ENCODE measurements around the gene EREG. TPM values are rescaled to one million over a fixed set of nuclear protein-coding genes. Genes with fewer than 3 reads are reported as not detected.

The EREG gene
- total and polyA plus RNA-seq, 9 of the 15 experiments (the other 6 are each of a cell fraction or from before 2014, with no cell fraction given) = 0.97 to 7.3 (median 2.5) TPM

DNA sequence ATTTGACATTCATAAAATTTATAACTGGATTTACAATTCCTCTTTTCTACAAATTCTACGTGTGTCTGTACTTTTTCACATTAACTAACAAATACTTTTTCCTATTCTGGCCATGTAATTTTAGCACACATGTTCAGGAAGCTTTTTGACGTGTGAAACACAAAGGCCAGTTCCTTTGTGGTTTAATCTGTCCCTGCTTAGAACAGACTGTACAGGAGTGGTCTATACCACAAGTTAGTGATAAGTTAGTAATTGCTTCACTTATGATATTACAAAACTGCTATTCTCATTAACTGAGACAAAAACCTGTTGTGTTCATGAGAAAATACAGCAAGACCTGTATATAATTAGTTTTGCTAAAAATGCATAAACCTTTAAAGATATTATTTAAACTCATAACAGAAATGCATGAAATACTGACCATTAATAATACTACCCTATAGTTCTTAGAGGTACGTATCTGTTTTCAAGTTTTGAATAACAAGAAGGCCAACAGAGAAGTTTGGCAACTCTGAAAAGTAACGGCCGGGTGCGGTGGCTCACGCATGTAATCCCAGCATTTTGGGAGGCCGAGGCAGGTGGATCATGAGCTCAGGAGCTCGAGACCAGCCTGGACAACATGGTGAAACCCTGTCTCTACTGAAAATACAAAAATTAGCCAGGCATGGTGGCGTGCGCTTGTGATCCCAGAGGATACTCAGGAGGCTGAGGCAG lies 66.3 kb downstream of the EREG start:
- Histone ChIP-seq H3K27me3 (ENCODE audit: control insufficient read depth in 2 of 2, insufficient read depth in 2 of 2, low read length in 2 of 2) (no peaks in the 10 kb centered on the region), H4K20me1 (replicated peaks; ENCODE audit: control insufficient read depth, insufficient read depth, low read length) (no peaks in the 10 kb centered on the region), H3K9ac (ENCODE audit: insufficient read depth in 1 of 2, low read depth in 2 of 2, low read length in 2 of 2) (no peak overlapping the region), H3K9me3 (replicated peaks; ENCODE audit: control insufficient read depth, insufficient read depth, low read depth, low read length) (no peaks in the 10 kb centered on the region), H2AFZ (ENCODE audit: low read depth, low read length) (peak overlapping the region; percentile 54), H3K4me1 (replicated peaks in 1 of 2; ENCODE audit: control insufficient read depth in 2 of 2, insufficient read depth in 2 of 2, low read length in 2 of 2) (peaks cover 0 to 3% of the 10 kb centered on the region in 2 experiments; a peak in 2 of 5 replicates), H3K4me2 (ENCODE audit: insufficient read depth, low read length) (no peak overlapping the region), H3K36me3 (ENCODE audit: control insufficient read depth, insufficient read depth, low read length) (no peaks in the 10 kb centered on the region), H3K79me2 (ENCODE audit: control insufficient read depth, insufficient read depth, low read length) (no peaks in the 10 kb centered on the region), H3K27ac (ENCODE audit: extremely low read depth, low read depth, low read length) (no peak overlapping the region), H3K9me1 (ENCODE audit: control insufficient read depth, insufficient read depth, low read length) (no peaks in the 10 kb centered on the region), H3K4me3 (no peak overlapping the region)
- intact Hi-C loops (cut with micrococcal nuclease) (loop anchor here (5.0 kb wide), 1 partner anchor 191 kb away; no protein-coding TSS in a partner anchor), in situ Hi-C loops (cut with MboI) (no loop called here)
- no TSS peak for BruUV-seq (replicated peaks)
- peak; percentile 43; the same call in 2 of the 3 replicates for ATAC-seq
- ChIA-PET CTCF (ENCODE audit: low intra/inter-chr PET ratio) (no interaction called here), POLR2A (interaction anchor here (1.1 kb wide), 1 partner anchor 14 kb away, joined by 3 read pairs; the partner anchor contains the start of gene AREG)
- FAIRE-seq = peak; percentile 74
- WGBS (ENCODE audit: insufficient coverage, low coverage, missing lambda C conversion rate) = 69% methylated on average over 11 of the region's 11 CpGs
- peak in 1 of 4 experiments; percentile 28 for DNase-seq (ENCODE audit: extremely low read depth in 1 of 4, low spot score in 3 of 4)
- TF ChIP-seq TCF3 (CRISPR knock-in tag; IDR thresholded peaks at IDR 0.05) (0 out of 2 replicates have a peak, but pooled peaks have one; percentile 10), PURB (CRISPR knock-in tag; IDR thresholded peaks at IDR 0.05; ENCODE audit: low read depth) (no peak), HDAC2 (IDR thresholded peaks at IDR 0.05) (no peak), SP1 (CRISPR knock-in tag; IDR thresholded peaks at IDR 0.05) (no peak), HMBOX1 (IDR thresholded peaks at IDR 0.05) (peak; percentile 52; the same call in 1 of the 2 replicates), E2F3 (CRISPR knock-in tag; IDR thresholded peaks at IDR 0.05) (no peak), CEBPB (tag; IDR thresholded peaks at IDR 0.05) (0 out of 2 replicates have a peak, but pooled peaks have one; percentile 44), XRCC4 (IDR thresholded peaks at IDR 0.05; ENCODE audit: extremely low read depth, insufficient read depth, insufficient read length) (no peak), THRAP3 (IDR thresholded peaks at IDR 0.05; ENCODE audit: borderline replicate concordance) (no peak), YY1 (IDR thresholded peaks at IDR 0.05; ENCODE audit: borderline replicate concordance in 1 of 3, control insufficient read depth in 1 of 3, extremely low read depth in 1 of 3, insufficient read depth in 3 of 3, insufficient read length in 1 of 3, insufficient replicate concordance in 2 of 3, low read depth in 1 of 3, low read length in 2 of 3) (no peak)
- TF ChIP-seq, protein P1, sequence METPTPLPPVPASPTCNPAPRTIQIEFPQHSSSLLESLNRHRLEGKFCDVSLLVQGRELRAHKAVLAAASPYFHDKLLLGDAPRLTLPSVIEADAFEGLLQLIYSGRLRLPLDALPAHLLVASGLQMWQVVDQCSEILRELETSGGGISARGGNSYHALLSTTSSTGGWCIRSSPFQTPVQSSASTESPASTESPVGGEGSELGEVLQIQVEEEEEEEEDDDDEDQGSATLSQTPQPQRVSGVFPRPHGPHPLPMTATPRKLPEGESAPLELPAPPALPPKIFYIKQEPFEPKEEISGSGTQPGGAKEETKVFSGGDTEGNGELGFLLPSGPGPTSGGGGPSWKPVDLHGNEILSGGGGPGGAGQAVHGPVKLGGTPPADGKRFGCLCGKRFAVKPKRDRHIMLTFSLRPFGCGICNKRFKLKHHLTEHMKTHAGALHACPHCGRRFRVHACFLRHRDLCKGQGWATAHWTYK (CRISPR knock-in tag; IDR thresholded peaks at IDR 0.05) = no peak
- TF ChIP-seq, protein P2, sequence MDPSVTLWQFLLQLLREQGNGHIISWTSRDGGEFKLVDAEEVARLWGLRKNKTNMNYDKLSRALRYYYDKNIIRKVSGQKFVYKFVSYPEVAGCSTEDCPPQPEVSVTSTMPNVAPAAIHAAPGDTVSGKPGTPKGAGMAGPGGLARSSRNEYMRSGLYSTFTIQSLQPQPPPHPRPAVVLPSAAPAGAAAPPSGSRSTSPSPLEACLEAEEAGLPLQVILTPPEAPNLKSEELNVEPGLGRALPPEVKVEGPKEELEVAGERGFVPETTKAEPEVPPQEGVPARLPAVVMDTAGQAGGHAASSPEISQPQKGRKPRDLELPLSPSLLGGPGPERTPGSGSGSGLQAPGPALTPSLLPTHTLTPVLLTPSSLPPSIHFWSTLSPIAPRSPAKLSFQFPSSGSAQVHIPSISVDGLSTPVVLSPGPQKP (CRISPR knock-in tag; IDR thresholded peaks at IDR 0.05) = no peak
- TF ChIP-seq, protein P3, sequence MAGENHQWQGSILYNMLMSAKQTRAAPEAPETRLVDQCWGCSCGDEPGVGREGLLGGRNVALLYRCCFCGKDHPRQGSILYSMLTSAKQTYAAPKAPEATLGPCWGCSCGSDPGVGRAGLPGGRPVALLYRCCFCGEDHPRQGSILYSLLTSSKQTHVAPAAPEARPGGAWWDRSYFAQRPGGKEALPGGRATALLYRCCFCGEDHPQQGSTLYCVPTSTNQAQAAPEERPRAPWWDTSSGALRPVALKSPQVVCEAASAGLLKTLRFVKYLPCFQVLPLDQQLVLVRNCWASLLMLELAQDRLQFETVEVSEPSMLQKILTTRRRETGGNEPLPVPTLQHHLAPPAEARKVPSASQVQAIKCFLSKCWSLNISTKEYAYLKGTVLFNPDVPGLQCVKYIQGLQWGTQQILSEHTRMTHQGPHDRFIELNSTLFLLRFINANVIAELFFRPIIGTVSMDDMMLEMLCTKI (IDR thresholded peaks at IDR 0.05; ENCODE audit: partially characterized antibody) = no peak

All from K562 (cell line).